ENCODE results near the gene VAV2.

DNA sequence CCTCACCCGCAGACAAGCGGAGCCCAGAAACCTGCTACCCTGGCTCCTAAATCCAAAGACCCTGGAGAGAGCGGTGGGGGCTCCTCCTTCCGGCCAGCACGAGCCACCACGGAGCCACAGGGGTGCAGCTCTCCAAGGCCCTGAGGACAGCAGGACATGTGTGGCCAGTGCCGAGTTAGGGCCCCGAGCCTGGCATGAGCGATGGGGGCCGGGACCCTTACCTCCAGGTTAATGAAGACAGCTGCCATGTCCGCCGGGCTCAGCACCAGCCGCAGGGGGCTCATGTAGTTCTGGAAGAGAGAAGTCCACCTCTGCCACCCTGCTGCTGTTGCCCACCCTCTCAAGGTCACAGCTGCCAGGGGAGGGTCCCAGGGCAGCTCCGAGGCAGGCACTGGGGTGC, 185.1 kb downstream of the VAV2 start:
- TF ChIP-seq POLR2A (IDR thresholded peaks at IDR 0.05): no peak
- TF ChIP-seq, protein P1, sequence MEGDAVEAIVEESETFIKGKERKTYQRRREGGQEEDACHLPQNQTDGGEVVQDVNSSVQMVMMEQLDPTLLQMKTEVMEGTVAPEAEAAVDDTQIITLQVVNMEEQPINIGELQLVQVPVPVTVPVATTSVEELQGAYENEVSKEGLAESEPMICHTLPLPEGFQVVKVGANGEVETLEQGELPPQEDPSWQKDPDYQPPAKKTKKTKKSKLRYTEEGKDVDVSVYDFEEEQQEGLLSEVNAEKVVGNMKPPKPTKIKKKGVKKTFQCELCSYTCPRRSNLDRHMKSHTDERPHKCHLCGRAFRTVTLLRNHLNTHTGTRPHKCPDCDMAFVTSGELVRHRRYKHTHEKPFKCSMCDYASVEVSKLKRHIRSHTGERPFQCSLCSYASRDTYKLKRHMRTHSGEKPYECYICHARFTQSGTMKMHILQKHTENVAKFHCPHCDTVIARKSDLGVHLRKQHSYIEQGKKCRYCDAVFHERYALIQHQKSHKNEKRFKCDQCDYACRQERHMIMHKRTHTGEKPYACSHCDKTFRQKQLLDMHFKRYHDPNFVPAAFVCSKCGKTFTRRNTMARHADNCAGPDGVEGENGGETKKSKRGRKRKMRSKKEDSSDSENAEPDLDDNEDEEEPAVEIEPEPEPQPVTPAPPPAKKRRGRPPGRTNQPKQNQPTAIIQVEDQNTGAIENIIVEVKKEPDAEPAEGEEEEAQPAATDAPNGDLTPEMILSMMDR (IDR thresholded peaks at IDR 0.05): no peak

Data from uterus (tissue), 2 donors.